Hepatocyte (in vitro differentiated cells): ENCODE measurements around the gene FMNL3. TPM values are rescaled to one million over a fixed set of nuclear protein-coding genes. Genes with fewer than 3 reads are reported as not detected.

Experiments used
- DNase-seq: peaks from one replicate; pipeline ENCODE4 v3.0.0-alpha.2; 2016; ENCODE audit warnings: low spot score
- H2AFZ ChIP-seq: fragments of 200-600 bp; sonication (generic); 2 replicates; pipeline ENCODE4 v1.6.0; 2016; ENCODE audit warnings: antibody characterized with exemption, mild to moderate bottlenecking
- H3K27ac ChIP-seq: fragments of 200-600 bp; sonication (generic); 2 replicates; pipeline ENCODE4 v1.5.1; 2016; ENCODE audit warnings: mild to moderate bottlenecking
- H3K27me3 ChIP-seq: fragments of 200-600 bp; sonication (generic); 2 replicates; pipeline ENCODE4 v1.6.1; 2016
- H3K36me3 ChIP-seq: fragments of 200-600 bp; sonication (generic); replicated peaks from 2 replicates; pipeline ENCODE4 v1.5.1; 2016; ENCODE audit warnings: low read depth; ENCODE audit not compliant: insufficient read depth
- H3K4me1 ChIP-seq: fragments of 200-600 bp; sonication (generic); 2 replicates; pipeline ENCODE4 v1.5.1; 2016; ENCODE audit warnings: mild to moderate bottlenecking, moderate library complexity; ENCODE audit not compliant: insufficient read depth
- H3K4me2 ChIP-seq: fragments of 200-600 bp; sonication (generic); 2 replicates; pipeline ENCODE4 v1.6.0; 2016
- H3K4me3 ChIP-seq: fragments of 200-600 bp; sonication (generic); 2 replicates; pipeline ENCODE4 v1.5.1; 2016; ENCODE audit warnings: mild to moderate bottlenecking
- H3K79me2 ChIP-seq: fragments of 200-600 bp; sonication (generic); 2 replicates; pipeline ENCODE4 v1.6.0; 2017; ENCODE audit warnings: mild to moderate bottlenecking
- H3K9me2 ChIP-seq: fragments of 200-600 bp; sonication (generic); replicated peaks from 2 replicates; pipeline ENCODE4 v1.6.0; 2017; ENCODE audit warnings: mild to moderate bottlenecking; ENCODE audit not compliant: insufficient read depth
- H3K9me3 ChIP-seq: fragments of 200-600 bp; sonication (generic); 2 replicates; pipeline ENCODE4 v1.5.1; 2016; ENCODE audit warnings: low read depth, mild to moderate bottlenecking
- H4K20me1 ChIP-seq: fragments of 200-600 bp; sonication (generic); 2 replicates; pipeline ENCODE4 v1.6.0; 2016; ENCODE audit warnings: mild to moderate bottlenecking; ENCODE audit not compliant: insufficient read depth, poor library complexity, severe bottlenecking
- CTCF ChIP-seq: fragments of 200-600 bp; sonication (generic); IDR thresholded peaks from 2 replicates; pipeline ENCODE4 v1.5.1; 2016; ENCODE audit warnings: antibody characterized with exemption, mild to moderate bottlenecking; ENCODE audit not compliant: poor library complexity
- EZH2 ChIP-seq: fragments of 200-600 bp; sonication (generic); IDR thresholded peaks from 2 replicates; pipeline ENCODE4 v1.6.1; 2016; ENCODE audit warnings: antibody characterized with exemption, mild to moderate bottlenecking, borderline replicate concordance
- EZH2phosphoT487 ChIP-seq: fragments of 200-600 bp; sonication (generic); IDR thresholded peaks from one replicate; pipeline ENCODE4 v1.6.1; 2018; ENCODE audit warnings: antibody characterized with exemption, mild to moderate bottlenecking, low read depth, moderate library complexity; ENCODE audit not compliant: unreplicated experiment, severe bottlenecking
- WGBS: methylation state at CpG from one replicate; pipeline ENCODE4 v1.1.6; 2016; ENCODE audit warnings: low lambda C conversion rate; ENCODE audit errors: missing lambda C conversion rate; 5-methylcytosine and 5-hydroxymethylcytosine counted together
- polyA plus RNA-seq: library from polyadenylated mRNA; unstranded; fragments of >200 nt; fragmentation: Nextera tagmentation; extraction: Ambion mirVana; gene quantifications from 2 replicates; pipeline ENCODE4 v1.2.1, GENCODE V29; 2016
- total RNA-seq: library from RNA; depleted of rRNA; stranded (reverse); fragments of >200 nt; gene quantifications from 2 replicates; pipeline ENCODE4 v1.2.3, GENCODE V29; 2014

FMNL3 gene, protein sequence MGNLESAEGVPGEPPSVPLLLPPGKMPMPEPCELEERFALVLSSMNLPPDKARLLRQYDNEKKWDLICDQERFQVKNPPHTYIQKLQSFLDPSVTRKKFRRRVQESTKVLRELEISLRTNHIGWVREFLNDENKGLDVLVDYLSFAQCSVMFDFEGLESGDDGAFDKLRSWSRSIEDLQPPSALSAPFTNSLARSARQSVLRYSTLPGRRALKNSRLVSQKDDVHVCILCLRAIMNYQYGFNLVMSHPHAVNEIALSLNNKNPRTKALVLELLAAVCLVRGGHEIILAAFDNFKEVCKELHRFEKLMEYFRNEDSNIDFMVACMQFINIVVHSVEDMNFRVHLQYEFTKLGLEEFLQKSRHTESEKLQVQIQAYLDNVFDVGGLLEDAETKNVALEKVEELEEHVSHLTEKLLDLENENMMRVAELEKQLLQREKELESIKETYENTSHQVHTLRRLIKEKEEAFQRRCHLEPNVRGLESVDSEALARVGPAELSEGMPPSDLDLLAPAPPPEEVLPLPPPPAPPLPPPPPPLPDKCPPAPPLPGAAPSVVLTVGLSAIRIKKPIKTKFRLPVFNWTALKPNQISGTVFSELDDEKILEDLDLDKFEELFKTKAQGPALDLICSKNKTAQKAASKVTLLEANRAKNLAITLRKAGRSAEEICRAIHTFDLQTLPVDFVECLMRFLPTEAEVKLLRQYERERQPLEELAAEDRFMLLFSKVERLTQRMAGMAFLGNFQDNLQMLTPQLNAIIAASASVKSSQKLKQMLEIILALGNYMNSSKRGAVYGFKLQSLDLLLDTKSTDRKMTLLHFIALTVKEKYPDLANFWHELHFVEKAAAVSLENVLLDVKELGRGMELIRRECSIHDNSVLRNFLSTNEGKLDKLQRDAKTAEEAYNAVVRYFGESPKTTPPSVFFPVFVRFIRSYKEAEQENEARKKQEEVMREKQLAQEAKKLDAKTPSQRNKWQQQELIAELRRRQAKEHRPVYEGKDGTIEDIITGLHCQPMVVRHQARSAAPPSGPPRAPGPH
- total RNA-seq (8.3 TPM in 2 replicates), polyA plus RNA-seq (3.6 and 5.8 TPM in 2 replicates)

DNA sequence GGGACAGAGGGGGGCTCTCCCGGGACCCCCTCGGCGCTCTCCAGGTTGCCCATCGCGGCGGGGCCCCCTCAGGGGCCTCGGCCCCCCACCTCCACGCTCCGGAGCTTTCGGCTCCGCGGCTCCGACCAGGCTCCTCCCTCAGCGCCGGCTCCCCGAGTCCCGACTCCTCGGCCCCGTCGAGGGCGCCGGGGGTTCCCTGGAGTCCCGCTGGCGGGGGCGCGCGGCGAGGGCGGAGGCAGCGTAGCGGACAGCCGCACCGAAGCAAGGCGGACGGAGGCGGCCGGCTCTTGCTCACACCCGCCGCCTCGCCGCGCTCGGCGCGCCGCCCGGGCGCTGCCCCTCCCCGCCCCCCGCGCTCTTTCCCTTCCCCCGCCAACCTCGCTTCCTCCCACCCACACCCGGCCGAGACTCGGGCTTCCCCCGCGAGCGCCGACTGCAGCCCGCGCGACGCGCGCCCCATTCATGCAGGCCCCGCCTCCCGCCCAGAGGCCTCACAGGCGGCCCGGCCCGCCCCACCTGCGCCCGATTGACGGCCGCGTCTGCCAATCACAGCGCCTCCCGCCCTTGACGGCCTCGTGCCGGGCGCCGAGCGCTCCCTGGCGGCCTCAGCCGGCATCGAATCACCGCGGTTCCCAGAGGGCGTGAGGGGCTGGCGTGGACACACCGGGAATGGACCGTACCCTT, at the start of gene FMNL3:
Gene FMNL3, minus strand, starts transcription at position 278 of the 684 bp plus-strand sequence. Its CDS starts 225 bp downstream, at position 53.
- Histone ChIP-seq H3K9me3 (no peaks in the 10 kb centered on the region), H3K27me3 (peaks cover 33% of the 10 kb centered on the region)
- WGBS, result 3% methylated on average over 39 of the region's 93 CpGs

GRCh38 chr12:49750996-49751393, 43.8 kb upstream of the FMNL3 start:
- Histone ChIP-seq H3K79me2 (peaks cover 97% of the 10 kb centered on the region), H3K9me3 (no peaks in the 10 kb centered on the region), H3K4me1 (peaks cover 31% of the 10 kb centered on the region), H3K27me3 (no peaks in the 10 kb centered on the region), H3K9me2 (no peaks in the 10 kb centered on the region), H4K20me1 (peaks cover 99% of the 10 kb centered on the region), H3K4me2 (peak overlapping the region; percentile 53), H2AFZ (no peak overlapping the region), H3K36me3 (peaks cover 4% of the 10 kb centered on the region), H3K4me3 (no peak overlapping the region), H3K27ac (peak overlapping the region; percentile 35)
- 53% methylated on average over 1 of the region's 1 CpG for WGBS
- no peak for DNase-seq
- TF ChIP-seq EZH2phosphoT487 (no peak), CTCF (no peak), EZH2 (no peak)

More for the DNA sequence above, at the start of gene FMNL3:
- Histone ChIP-seq H3K27ac (peak within 1 kb of the TSS; percentile 94), H3K79me2 (peaks cover 29% of the 10 kb centered on the region), H3K4me3 (peak within 1 kb of the TSS; percentile 81), H3K9me2 (no peaks in the 10 kb centered on the region), H4K20me1 (no peaks in the 10 kb centered on the region), H2AFZ (peak within 1 kb of the TSS; percentile 87), H3K36me3 (no peaks in the 10 kb centered on the region), H3K4me1 (peaks cover 7% of the 10 kb centered on the region), H3K4me2 (peak within 1 kb of the TSS; percentile 96)
- peak; percentile 99 for DNase-seq
- TF ChIP-seq EZH2 (no peak), CTCF (peak; percentile 98), EZH2phosphoT487 (no peak)
